ENCODE measurements around the gene TTC39C. TPM values are rescaled to one million over a fixed set of nuclear protein-coding genes. Genes with fewer than 3 reads are reported as not detected.

Gene TTC39C
- total and polyA plus RNA-seq, 2 donors (not counting 3 experiments of a cell fraction or from before 2014, with no cell fraction given): 0.61 to 6.2 TPM

- no peak overlapping the region for H3K4me3 ChIP-seq (replicated peaks in 1 of 3; ENCODE audit: insufficient read depth in 1 of 3, low read depth in 1 of 3, low read length in 3 of 3)
- no peaks in the 10 kb centered on the region for H3K36me3 ChIP-seq (ENCODE audit: control insufficient read depth in 2 of 2, extremely low read depth in 1 of 2, insufficient read depth in 2 of 2, low read length in 2 of 2)
- H3K9me3 ChIP-seq (replicated peaks; ENCODE audit: control insufficient read depth, insufficient read depth, low read length): no peaks in the 10 kb centered on the region
- no peak overlapping the region for H3K27ac ChIP-seq (ENCODE audit: insufficient read depth, low read depth, low read length)
- H3K9ac ChIP-seq (replicated peaks; ENCODE audit: extremely low read depth, insufficient read depth, low read length): no peak overlapping the region
- peaks cover 5 to 17% of the 10 kb centered on the region in 2 experiments for H3K27me3 ChIP-seq (ENCODE audit: control insufficient read depth in 2 of 2, insufficient read depth in 2 of 2, low read length in 2 of 2)
- DNase-seq (ENCODE audit: low read depth, low spot score) (no peak), FAIRE-seq (no peak)
- POLR2A ChIA-PET: no interaction called here
- BruUV-seq (replicated peaks): no TSS peak
- no peaks in the 10 kb centered on the region for H3K4me1 ChIP-seq (ENCODE audit: control insufficient read depth, extremely low read depth, insufficient read depth, low read length)
- CTCF ChIA-PET: interaction anchor here (0.8 to 1.3 kb wide), 2 partner anchors 16 to 194 kb away, joined by 3 to 4 read pairs; no protein-coding TSS in a partner anchor
- TF ChIP-seq MYC (IDR thresholded peaks at IDR 0.05; ENCODE audit: low read depth, low read length) (no peak), POLR2AphosphoS5 (IDR thresholded peaks at IDR 0.05; ENCODE audit: insufficient read depth, low read depth, low read length) (no peak), JUN (IDR thresholded peaks at IDR 0.05; ENCODE audit: borderline replicate concordance, insufficient read depth, insufficient read length, low read depth) (no peak), GATA2 (IDR thresholded peaks at IDR 0.05; ENCODE audit: insufficient read depth, insufficient read length, low read depth, low read length) (no peak), FOS (IDR thresholded peaks at IDR 0.05; ENCODE audit: borderline replicate concordance, insufficient read depth, low read length) (no peak), EZH2 (IDR thresholded peaks at IDR 0.05; ENCODE audit: borderline replicate concordance, low read depth, low read length, severe bottlenecking) (no peak), MAX (IDR thresholded peaks at IDR 0.05; ENCODE audit: insufficient read depth, insufficient read length) (no peak), POLR2A (IDR thresholded peaks at IDR 0.05; ENCODE audit: low read depth, low read length) (no peak)
- TF ChIP-seq, protein P1, sequence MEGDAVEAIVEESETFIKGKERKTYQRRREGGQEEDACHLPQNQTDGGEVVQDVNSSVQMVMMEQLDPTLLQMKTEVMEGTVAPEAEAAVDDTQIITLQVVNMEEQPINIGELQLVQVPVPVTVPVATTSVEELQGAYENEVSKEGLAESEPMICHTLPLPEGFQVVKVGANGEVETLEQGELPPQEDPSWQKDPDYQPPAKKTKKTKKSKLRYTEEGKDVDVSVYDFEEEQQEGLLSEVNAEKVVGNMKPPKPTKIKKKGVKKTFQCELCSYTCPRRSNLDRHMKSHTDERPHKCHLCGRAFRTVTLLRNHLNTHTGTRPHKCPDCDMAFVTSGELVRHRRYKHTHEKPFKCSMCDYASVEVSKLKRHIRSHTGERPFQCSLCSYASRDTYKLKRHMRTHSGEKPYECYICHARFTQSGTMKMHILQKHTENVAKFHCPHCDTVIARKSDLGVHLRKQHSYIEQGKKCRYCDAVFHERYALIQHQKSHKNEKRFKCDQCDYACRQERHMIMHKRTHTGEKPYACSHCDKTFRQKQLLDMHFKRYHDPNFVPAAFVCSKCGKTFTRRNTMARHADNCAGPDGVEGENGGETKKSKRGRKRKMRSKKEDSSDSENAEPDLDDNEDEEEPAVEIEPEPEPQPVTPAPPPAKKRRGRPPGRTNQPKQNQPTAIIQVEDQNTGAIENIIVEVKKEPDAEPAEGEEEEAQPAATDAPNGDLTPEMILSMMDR (IDR thresholded peaks at IDR 0.05; ENCODE audit: extremely low read depth in 1 of 2, insufficient read depth in 1 of 2, low read depth in 1 of 2, low read length in 2 of 2): no peak
- intact Hi-C loops (cut with micrococcal nuclease): no loop called here
- H3K9me1 ChIP-seq (replicated peaks; ENCODE audit: control insufficient read depth, extremely low read depth, insufficient read depth, low read length): no peaks in the 10 kb centered on the region
- H4K20me1 ChIP-seq (replicated peaks; ENCODE audit: control insufficient read depth, extremely low read depth, insufficient read depth, low read length): no peaks in the 10 kb centered on the region
- H3K79me2 ChIP-seq (ENCODE audit: control insufficient read depth, insufficient read depth, low read length): no peaks in the 10 kb centered on the region
- dilution Hi-C loops (cut with MboI; ENCODE audit: extremely low pct_ligation_motif_present, low sequenced_read_pairs): no loop called here
- no peak overlapping the region for H2AFZ ChIP-seq (ENCODE audit: low read depth, low read length)
- no peak overlapping the region for H3K4me2 ChIP-seq (ENCODE audit: insufficient read depth, low read length)
These were observed 31.4 kb upstream of the TTC39C start for GRCh38 chr18:23983112-23983511.
